K562 (cell line): ENCODE measurements around the gene TRNP1. TPM values are rescaled to one million over a fixed set of nuclear protein-coding genes. Genes with fewer than 3 reads are reported as not detected.

Experiments
- CBFB ChIP-seq: sonication (generic); formaldehyde crosslinking; IDR thresholded peaks from 2 replicates; pipeline ENCODE4 v1.4.0; 2020; ENCODE audit warnings: mild to moderate bottlenecking, missing genetic modification reagents
- CEBPB ChIP-seq: fragments of 450-650 bp; IDR thresholded peaks from 2 replicates; pipeline ENCODE4 v1.6.1; 2016; ENCODE audit warnings: missing genetic modification characterization, missing compliant biosample characterization
- CHD2 ChIP-seq: IDR thresholded peaks from 2 replicates; pipeline ENCODE4 v1.6.1; 2011; ENCODE audit warnings: low read depth, low read length
- CREB1 ChIP-seq, 2 experiments: sonication (generic) in 1 of 2; formaldehyde crosslinking in 1 of 2; IDR thresholded peaks; 2 replicates each; pipeline versions ENCODE4 v1.6.1 to v1.8.0; 2012 to 2022; ENCODE audit warnings: inconsistent platforms in 1 of 2, mild to moderate bottlenecking in 1 of 2, missing genetic modification reagents in 1 of 2, moderate library complexity in 1 of 2
- ELF2 ChIP-seq: fragments of 250-450 bp; sonication (Bioruptor Pico); IDR thresholded peaks from 2 replicates; pipeline ENCODE4 v1.5.0; 2021; ENCODE audit warnings: mild to moderate bottlenecking
- GTF2A2 ChIP-seq: IDR thresholded peaks from 2 replicates; pipeline ENCODE4 v1.6.1; 2016; ENCODE audit warnings: mild to moderate bottlenecking, missing genetic modification characterization, missing compliant biosample characterization
- HNRNPK ChIP-seq: fragments of 200-400 bp; formaldehyde crosslinking; IDR thresholded peaks from one replicate; pipeline ENCODE4 v1.6.1; 2018; ENCODE audit warnings: mild to moderate bottlenecking, low read depth, low read length; ENCODE audit not compliant: poor library complexity, severe bottlenecking
- JUN ChIP-seq, 2 experiments: sonication (generic) in 1 of 2; formaldehyde crosslinking in 1 of 2; IDR thresholded peaks; 2 replicates each; pipeline versions ENCODE4 v1.6.1 to v1.8.0; 2012 to 2022; ENCODE audit warnings: borderline replicate concordance in 2 of 2, mild to moderate bottlenecking in 2 of 2, improper control_type of control experiment in 1 of 2, low read depth in 1 of 2, low read length in 1 of 2, missing genetic modification reagents in 1 of 2
- MXI1 ChIP-seq: IDR thresholded peaks from 2 replicates; pipeline ENCODE4 v1.6.1; 2011; ENCODE audit warnings: low read depth, mild to moderate bottlenecking, improper control_type of control experiment, low read length
- NFIX ChIP-seq: fragments of 250-450 bp; sonication (Bioruptor Pico); IDR thresholded peaks from 2 replicates; pipeline ENCODE4 v1.4.0; 2020; ENCODE audit warnings: low read depth, mild to moderate bottlenecking, moderate library complexity
- PML ChIP-seq: IDR thresholded peaks from 2 replicates; pipeline ENCODE4 v1.6.1; 2012; ENCODE audit warnings: low read length, inconsistent platforms
- RBFOX2 ChIP-seq: fragments of 200-400 bp; formaldehyde crosslinking; IDR thresholded peaks from 2 replicates; pipeline ENCODE4 v1.6.1; 2017; ENCODE audit warnings: low read depth, mild to moderate bottlenecking, low read length, moderate library complexity
- RBM15 ChIP-seq: fragments of 200-400 bp; formaldehyde crosslinking; IDR thresholded peaks from 2 replicates; pipeline ENCODE4 v1.6.1; 2018; ENCODE audit warnings: mild to moderate bottlenecking, low read length, moderate library complexity; ENCODE audit not compliant: insufficient read depth
- SMARCA4 ChIP-seq: fragments of 450-650 bp; IDR thresholded peaks from 2 replicates; pipeline ENCODE4 v1.6.1; 2016
- SREBF2 ChIP-seq: sonication (generic); formaldehyde crosslinking; IDR thresholded peaks from 2 replicates; pipeline ENCODE4 v1.4.0; 2020; ENCODE audit warnings: mild to moderate bottlenecking, missing genetic modification reagents
- TBP ChIP-seq: optimal IDR thresholded peaks from 2 replicates; pipeline ENCODE3; 2011; ENCODE audit warnings: low read depth, low read length, improper control_type of control experiment
- TCF3 ChIP-seq: sonication (generic); formaldehyde crosslinking; IDR thresholded peaks from 2 replicates; pipeline ENCODE4 v1.4.0; 2020; ENCODE audit warnings: mild to moderate bottlenecking, missing genetic modification reagents
- ZBTB26 ChIP-seq: fragments of 450-650 bp; formaldehyde crosslinking; IDR thresholded peaks from 2 replicates; pipeline ENCODE4 v1.4.0; 2022; ENCODE audit warnings: missing genetic modification characterization
- ZNF512 ChIP-seq: IDR thresholded peaks from 2 replicates; pipeline ENCODE4 v1.6.1; 2016; ENCODE audit warnings: missing genetic modification characterization, missing compliant biosample characterization
- ZNF583 ChIP-seq: fragments of 250-450 bp; sonication (Bioruptor Pico); IDR thresholded peaks from 2 replicates; pipeline ENCODE4 v1.4.0; 2020
- ZZZ3 ChIP-seq: fragments of 450-650 bp; IDR thresholded peaks from 2 replicates; pipeline ENCODE4 v1.6.1; 2016; ENCODE audit warnings: antibody characterized with exemption, mild to moderate bottlenecking, moderate library complexity
- polyA plus RNA-seq, 8 experiments: library from polyadenylated mRNA; depleted of rRNA in 4 of 8; stranded (reverse) in 5 of 8; unstranded in 3 of 8; fragments of >200 nt; fragmentation: Nextera tagmentation in 2 of 8; fragmentation: Illumina TruSeq in 1 of 8; extraction: Ambion mirVana in 2 of 8; extraction: Trizol in 1 of 8; gene quantifications; 2 replicates each; pipeline versions ENCODE4 v1.2.1 to v1.2.3, GENCODE V29; 2011 to 2014; ENCODE audit warnings: inconsistent platforms in 1 of 8, missing spikeins in 1 of 8
- total RNA-seq, 7 experiments: library from RNA; depleted of rRNA in 6 of 7; stranded (reverse); fragments of >200 nt in 6 of 7; fragmentation: Illumina TruSeq in 2 of 7; extraction: Trizol in 2 of 7; gene quantifications; 2 replicates each; pipeline versions ENCODE4 v1.2.1 to v1.2.3, GENCODE V29; 2011 to 2021; ENCODE audit warnings: low replicate concordance in 1 of 7
- TF ChIP-seq, protein P1 (sequence below): fragments of 450-650 bp; formaldehyde crosslinking; IDR thresholded peaks from 2 replicates; pipeline ENCODE4 v1.4.0; 2020; ENCODE audit warnings: mild to moderate bottlenecking
- TF ChIP-seq, protein P2 (sequence below): sonication (generic); formaldehyde crosslinking; IDR thresholded peaks from 2 replicates; pipeline ENCODE4 v1.8.1; 2022; ENCODE audit warnings: missing genetic modification reagents
- TF ChIP-seq, protein P3 (sequence below), 2 experiments: fragments of 200-800 bp in 1 of 2; sonication (Bioruptor generic) in 1 of 2; sonication (generic) in 1 of 2; formaldehyde crosslinking in 1 of 2; IDR thresholded peaks in 1 of 2; conservative IDR thresholded peaks in 1 of 2; 2 replicates each; pipeline versions ENCODE4 v1.5.0 to v1.6.1; 2016 to 2020; ENCODE audit warnings: missing compliant biosample characterization in 1 of 2, missing genetic modification characterization in 1 of 2, missing genetic modification reagents in 1 of 2

TRNP1 gene
- total and polyA plus RNA-seq, 9 of the 15 experiments (the other 6 are each of a cell fraction or from before 2014, with no cell fraction given): 0.03 to 1.3 (median 0.95) TPM

GRCh38 chr1:27017207-27017606 is 23.7 kb downstream of the TRNP1 start (continued):
- no peak for TF ChIP-seq HNRNPK
- no peak for TF ChIP-seq TBP
- no peak for TF ChIP-seq NFIX
- TF ChIP-seq, protein P1, sequence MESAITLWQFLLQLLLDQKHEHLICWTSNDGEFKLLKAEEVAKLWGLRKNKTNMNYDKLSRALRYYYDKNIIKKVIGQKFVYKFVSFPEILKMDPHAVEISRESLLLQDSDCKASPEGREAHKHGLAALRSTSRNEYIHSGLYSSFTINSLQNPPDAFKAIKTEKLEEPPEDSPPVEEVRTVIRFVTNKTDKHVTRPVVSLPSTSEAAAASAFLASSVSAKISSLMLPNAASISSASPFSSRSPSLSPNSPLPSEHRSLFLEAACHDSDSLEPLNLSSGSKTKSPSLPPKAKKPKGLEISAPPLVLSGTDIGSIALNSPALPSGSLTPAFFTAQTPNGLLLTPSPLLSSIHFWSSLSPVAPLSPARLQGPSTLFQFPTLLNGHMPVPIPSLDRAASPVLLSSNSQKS (CRISPR knock-in tag): no peak
- no peak for TF ChIP-seq RBFOX2
- TF ChIP-seq SMARCA4: peak; percentile 64
- no peak for TF ChIP-seq SREBF2 (CRISPR knock-in tag)
- TF ChIP-seq CHD2: no peak
- no peak for TF ChIP-seq PML
- no peak for TF ChIP-seq ZNF512
- no peak for TF ChIP-seq ZNF583
- TF ChIP-seq, protein P2, sequence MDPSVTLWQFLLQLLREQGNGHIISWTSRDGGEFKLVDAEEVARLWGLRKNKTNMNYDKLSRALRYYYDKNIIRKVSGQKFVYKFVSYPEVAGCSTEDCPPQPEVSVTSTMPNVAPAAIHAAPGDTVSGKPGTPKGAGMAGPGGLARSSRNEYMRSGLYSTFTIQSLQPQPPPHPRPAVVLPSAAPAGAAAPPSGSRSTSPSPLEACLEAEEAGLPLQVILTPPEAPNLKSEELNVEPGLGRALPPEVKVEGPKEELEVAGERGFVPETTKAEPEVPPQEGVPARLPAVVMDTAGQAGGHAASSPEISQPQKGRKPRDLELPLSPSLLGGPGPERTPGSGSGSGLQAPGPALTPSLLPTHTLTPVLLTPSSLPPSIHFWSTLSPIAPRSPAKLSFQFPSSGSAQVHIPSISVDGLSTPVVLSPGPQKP (CRISPR knock-in tag): no peak
- TF ChIP-seq TCF3 (CRISPR knock-in tag): peak; percentile 60
- TF ChIP-seq, protein P3, sequence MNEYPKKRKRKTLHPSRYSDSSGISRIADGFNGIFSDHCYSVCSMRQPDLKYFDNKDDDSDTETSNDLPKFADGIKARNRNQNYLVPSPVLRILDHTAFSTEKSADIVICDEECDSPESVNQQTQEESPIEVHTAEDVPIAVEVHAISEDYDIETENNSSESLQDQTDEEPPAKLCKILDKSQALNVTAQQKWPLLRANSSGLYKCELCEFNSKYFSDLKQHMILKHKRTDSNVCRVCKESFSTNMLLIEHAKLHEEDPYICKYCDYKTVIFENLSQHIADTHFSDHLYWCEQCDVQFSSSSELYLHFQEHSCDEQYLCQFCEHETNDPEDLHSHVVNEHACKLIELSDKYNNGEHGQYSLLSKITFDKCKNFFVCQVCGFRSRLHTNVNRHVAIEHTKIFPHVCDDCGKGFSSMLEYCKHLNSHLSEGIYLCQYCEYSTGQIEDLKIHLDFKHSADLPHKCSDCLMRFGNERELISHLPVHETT (CRISPR knock-in tag; conservative IDR thresholded peaks at IDR 0.05 in 1 of 2, IDR thresholded peaks at IDR 0.05 in 1 of 2): no peak
- no peak for TF ChIP-seq JUN (IDR thresholded peaks at IDR 0.05; ENCODE audit: borderline replicate concordance, low read depth, low read length)
- TF ChIP-seq JUN (CRISPR knock-in tag; IDR thresholded peaks at IDR 0.05; ENCODE audit: borderline replicate concordance): no peak
- no peak for TF ChIP-seq CBFB
- TF ChIP-seq ZBTB26: no peak
- TF ChIP-seq RBM15: no peak
- TF ChIP-seq GTF2A2 (tag): no peak
- TF ChIP-seq CREB1 (IDR thresholded peaks at IDR 0.05): no peak
- TF ChIP-seq CREB1 (CRISPR knock-in tag; IDR thresholded peaks at IDR 0.05): no peak
- no peak for TF ChIP-seq CEBPB (tag)
- TF ChIP-seq MXI1: no peak
- no peak for TF ChIP-seq ELF2
- TF ChIP-seq ZZZ3: no peak
